Right renal pelvis (tissue), 4 donors: ENCODE measurements around the gene ALK. TPM values are rescaled to one million over a fixed set of nuclear protein-coding genes. Genes with fewer than 3 reads are reported as not detected.

Experiments used
- DNase-seq, 4 donors: peaks; one replicate each; pipeline ENCODE4 v3.0.0-alpha.2; 2013; ENCODE audit warnings: low read depth in 4 of 4, low spot score in 3 of 4, missing footprints in 1 of 4
- polyA plus RNA-seq, 4 donors: library from polyadenylated mRNA; unstranded; fragments of 120-200 nt; gene quantifications; one replicate each; pipeline ENCODE4 v1.2.1, GENCODE V29; 2013; ENCODE audit not compliant: insufficient read length in 4 of 4

Gene ALK
- polyA plus RNA-seq, 4 donors, result 0.11 to 0.50 (median 0.29) TPM

DNA sequence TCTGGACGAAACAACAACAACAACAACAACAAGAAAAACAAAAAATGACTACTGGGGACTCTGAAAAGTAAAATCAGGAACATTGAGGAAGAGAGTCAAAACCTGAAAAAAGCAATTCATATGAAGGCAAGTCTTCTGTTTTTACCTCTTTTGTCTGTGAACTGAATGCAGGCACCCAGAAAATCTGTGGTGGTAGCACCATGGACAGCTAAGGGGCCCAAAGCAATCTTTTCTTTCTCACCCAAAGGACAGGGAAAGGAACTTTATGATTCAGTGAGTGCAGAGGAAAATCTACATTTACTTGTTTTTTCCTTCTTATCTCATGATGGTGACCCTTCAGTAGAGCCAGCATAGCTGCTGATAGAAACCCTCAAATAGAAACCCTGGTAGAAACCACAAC, 10.4 kb downstream of the ALK start:
- no peak for DNase-seq

DNA sequence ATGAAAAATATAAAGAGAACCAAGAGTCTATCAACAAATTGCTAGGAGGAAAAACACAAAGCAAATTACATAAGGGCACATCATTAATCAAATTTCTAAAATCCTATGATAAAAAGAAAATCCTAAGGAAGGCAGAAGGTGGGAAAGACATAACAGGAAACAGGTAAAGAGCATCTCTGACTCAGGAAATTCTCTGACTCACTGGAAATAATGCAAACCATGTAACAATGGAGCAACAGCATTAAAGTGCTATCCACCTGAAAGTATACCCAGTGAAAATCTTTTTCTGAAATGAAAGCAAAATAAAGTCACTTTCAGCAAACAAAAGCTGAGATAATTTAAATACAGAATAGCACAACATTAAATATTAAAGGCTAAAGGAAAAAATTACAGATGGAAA, 10.9 kb downstream of the ALK start:
- DNase-seq, result no peak

DNA sequence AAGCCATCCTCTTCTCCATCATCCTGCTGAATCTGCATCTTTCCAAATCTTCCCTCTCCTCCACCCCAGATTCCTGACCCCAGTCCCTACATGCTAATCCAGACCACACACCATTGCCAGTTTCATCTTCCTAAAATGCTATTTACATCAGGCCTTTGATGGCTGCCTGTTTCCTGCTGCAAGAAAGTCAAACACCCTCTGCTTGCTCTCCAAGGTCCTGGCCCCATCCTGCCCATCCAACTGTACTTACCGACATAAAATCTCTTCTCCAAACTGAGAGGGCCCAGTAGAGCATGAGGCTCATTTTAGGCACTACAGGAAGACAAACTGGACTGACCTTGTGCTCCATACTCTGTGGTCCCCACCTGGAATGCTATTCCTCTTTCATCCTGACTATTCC, 19.0 kb downstream of the ALK start:
- DNase-seq, result no peak

DNA sequence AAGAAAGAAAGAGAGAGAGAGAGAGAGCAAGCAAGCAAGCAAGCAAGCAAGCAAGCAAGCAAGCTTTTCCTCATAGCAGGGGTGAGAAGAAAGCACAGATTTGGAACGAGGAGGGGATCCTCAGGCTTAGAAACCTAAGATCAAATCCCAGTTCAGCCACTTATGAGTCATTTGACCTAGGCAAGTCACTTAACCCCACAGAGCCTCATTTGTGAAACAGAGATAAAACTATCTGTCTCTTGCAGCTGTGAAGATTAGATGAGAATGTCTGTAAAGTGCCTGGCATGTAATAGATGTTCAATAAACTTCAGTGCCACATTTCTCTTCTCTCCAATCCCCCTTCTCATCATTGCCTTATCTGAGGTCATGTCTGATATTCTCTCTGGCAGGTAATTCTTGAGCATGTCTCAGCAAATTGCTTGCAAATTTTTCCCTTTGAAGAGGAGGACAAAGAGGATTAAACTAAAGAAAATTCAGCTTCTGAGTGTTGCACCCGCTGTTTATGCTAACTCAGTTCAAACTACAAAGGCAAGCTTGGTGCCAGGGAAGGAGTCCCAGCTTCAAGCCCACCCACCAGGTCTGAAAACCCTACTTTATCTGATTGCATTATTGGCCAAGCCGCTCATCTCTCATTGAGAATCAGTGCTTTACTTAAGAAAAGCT, 20.3 kb downstream of the ALK start:
- no peak for DNase-seq

DNA sequence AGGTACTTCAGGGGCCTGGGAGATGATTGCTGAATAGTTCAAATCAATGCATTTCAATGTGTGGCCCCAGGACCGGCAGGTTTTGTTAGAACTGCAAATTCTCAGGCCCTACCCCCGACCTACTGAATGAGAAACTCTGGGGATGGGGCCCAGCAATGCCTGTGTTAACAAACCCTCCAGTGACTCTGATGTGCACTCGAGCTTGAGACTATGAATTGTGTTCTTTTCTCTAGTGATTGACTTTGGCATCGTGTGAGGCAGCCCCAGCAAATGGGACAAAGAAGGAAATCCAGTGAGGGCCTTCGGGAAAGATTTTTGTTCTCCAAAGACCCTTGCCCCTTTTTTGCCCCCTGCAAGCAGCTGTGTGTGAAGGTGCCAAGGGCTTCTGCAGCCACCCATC, 22.4 kb downstream of the ALK start:
- no peak for DNase-seq

DNA sequence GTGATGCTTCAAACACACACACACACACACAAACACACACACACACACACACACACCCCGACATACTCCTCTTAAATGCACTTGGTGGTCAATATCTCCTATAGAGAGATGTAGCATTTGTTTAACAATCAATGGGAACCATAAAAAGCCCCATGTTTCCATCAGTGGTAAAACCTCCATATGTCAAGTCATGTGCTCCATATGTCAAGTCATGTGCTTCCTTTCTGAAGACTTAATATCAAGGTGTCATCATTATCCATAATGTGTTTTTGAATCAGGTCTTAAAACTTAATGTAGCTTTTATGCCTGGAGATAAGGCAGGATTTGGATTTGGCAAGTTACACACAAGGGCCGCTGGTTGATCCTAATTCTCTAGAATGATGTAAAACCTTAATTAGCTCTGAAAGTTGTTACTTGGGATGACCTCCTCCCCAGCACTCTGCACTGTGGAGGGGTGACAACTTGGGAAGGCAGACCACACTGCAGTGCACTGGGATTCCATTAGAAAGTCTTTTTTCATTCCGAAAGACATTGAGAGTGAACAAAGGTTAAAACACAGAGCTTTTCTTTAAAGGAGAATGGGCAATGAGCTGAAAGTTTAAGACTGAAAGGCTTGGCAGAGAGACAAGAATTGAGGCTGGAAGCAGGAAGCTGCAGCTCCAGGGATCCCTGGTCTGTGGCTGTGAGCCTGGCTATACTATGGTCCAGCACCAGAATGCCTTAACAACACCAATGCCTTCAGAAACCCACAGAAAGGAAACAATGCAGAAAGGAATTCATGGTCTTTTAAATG, 26.4 kb downstream of the ALK start:
- DNase-seq, result no peak

DNA sequence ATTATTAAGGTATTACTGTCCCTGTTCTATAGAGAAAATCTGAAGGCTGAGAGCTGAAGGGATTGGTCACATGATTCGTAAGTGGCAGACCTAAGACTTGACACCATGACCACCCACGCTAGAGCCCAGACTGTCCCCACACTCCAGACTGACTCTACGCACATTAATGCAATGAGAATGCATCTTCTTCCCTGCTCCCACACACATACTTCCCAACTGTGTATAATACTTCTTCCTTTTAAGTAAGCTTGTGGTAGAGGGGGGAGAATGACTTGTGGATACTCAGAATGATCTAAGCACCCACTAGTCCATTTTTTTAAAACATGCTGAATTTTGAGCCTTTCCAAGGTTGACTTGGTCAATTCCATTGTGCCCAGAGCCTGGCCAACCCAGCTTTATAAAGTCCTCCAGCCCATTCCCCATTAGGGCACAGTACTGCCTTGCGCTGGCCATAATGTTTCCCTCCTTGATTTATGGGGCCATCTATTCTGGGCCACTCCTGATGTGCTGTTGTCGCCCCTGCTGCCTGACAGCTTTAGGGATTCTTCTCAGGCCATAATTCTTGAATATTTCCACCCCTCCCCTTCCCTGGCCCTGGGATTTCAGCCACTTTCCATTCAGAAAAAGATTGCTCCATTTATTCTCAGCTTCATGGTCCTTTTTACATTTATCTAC, 28.7 kb downstream of the ALK start:
- DNase-seq, result no peak

DNA sequence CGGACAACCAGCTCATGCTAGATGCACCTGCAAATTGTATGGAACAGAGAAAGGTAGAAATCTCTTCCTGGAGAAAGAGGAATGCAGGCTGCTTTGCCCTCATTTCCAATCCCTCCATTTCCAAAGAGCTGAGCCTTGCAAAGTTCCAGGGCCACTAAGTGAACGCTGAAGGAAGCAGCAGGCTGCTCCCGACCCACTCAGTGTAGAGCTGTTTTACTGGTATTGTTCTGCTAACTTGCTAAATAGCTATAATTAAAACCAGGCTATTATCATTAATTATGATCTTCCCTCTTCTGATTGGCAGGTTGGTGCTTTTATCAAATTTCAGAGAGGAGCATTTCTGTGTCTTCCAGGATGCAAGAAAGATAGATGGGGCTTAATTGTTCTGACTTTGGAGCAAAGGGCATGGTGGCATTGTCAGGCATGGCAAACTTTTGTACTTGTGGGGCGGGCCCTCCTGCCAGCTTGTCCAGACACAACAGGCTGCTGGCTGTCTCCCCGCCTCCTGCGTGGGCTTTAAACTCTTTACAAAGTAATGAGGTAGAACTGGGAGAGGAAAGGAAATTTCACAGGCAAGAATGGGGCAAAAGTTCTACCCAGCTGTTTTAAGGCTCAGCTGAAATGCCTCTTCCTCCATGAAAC, 40.2 kb downstream of the ALK start:
- DNase-seq, result no peak

DNA sequence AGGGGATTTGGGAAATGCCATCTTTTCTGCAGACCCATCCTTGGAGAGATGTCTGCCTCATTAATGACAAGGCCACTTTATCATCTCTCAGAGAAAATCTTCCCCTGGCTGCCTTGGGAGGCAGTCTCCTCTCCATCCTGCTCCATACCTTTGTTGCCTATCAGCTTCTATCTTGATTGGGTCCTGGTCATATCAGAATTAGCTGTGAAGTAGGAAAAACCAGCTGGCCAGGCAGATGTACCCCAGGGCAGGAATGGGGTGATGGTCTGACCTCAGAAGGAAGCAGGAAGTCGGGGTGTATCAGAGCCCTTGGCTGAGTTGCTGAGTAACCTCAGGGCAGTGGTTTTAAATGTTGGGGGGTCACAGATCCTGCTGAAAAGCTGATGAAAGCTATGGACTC, 41.3 kb downstream of the ALK start:
- no peak for DNase-seq

DNA sequence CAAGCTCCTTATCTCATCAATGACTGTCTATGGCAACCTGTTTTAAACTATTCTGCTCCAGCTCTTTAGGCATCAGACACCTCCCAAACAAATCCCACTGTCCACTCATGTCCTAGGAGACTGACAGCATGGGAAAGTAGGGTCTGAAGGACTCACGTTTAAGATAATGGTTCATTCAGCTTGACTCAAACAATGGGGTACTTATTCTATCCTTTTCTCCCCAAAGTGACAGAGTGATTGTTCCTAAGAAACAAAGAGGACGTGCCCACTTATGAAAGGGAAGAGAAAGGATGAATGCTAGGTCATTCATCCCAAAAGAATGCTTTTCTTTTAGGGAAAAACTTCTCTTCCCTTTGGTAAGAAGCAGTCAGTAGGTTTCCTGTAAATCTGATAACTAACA, 41.9 kb downstream of the ALK start:
- DNase-seq, result no peak

DNA sequence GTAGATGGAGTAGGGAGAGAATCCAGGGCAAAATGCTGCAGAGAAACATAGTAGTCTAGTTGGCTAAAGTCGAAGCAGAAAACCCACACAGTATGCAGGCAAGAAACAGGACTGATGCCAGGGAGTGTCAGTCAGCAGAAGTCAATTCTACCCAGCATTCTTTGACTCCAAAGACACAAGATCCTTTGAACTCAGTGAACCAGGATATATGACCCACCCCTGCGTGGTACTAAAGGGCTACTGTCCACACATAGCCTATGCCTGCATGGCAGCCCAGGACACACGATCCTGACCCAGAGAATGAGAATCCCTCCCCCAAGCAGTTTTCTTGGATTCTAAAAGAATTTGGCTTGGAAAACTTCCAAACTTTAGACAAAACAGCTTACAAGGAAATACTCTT, 42.5 kb downstream of the ALK start:
- DNase-seq, result no peak

DNA sequence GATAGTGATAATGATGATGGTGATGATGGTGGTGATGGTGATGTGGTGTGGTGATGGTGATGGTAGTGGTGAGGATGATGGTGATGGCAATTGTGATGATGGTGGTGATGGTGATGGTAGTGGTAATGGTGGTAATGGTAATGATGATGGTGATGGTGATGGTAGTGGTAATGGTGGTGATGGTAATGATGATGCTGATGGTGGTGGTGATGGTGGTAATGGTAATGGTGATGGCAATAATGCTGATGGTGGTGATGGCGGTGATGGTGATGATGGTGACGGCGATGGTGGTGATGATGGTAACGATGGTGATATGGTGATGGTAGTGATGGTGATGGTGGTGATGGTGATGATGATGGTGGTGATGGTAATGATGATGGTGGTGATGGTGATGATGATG, 45.0 kb downstream of the ALK start:
- no peak for DNase-seq

DNA sequence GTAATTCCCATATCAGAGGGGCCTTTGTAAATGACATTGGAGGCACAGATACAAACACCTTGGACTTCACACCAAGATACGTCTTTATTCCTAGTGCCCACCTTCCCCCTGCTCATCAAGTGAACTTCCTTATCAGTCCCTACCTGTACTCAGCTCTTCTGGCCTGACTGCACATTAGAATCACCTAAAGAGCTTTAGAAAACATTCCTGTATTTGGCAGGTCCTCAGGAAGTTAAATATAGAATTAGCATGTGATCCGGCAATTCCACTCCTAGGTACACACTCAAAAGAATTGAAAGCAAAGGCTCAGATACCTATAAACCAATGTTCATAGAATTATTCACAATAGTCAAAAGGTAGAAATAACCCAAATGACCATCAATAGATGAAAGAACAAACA, 46.6 kb downstream of the ALK start:
- DNase-seq, result no peak

DNA sequence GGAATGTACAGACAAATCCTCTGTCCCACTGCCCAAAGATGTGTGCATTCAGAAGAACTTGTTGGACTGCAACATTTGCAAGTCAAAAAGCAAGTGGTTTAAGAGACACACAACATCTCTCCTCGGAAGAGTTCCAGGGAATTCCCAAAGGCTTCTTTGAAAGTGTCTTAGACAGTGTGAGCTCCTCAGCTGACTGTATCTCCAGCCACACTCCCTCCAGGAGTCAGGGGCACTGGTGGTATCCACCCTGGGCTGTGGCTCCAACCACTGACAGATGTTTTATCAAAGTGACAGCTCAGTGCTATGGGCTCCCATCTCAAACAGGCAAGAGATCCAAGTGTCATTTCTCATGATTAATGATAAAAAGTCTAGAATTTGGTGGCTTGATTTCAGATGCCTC, 48.5 kb downstream of the ALK start:
- no peak for DNase-seq

DNA sequence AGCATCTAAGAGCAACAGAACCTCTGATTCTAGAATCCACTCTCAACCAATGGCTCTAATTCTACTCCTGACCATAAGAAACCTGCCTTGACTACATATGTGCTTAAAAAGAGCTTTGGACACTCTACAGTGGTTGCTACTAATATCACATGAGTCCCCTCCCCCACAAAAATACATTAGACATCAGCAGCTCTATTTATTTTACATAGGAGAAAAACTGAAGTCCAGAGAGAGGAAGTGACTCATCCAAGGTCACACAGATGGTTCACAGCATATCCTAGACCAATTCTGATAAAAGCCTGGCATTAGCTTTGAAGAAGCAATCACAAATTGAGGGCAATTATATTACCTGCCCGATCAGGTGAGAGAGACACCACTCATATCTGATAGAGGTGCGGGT, 49.8 kb downstream of the ALK start:
- no peak for DNase-seq

DNA sequence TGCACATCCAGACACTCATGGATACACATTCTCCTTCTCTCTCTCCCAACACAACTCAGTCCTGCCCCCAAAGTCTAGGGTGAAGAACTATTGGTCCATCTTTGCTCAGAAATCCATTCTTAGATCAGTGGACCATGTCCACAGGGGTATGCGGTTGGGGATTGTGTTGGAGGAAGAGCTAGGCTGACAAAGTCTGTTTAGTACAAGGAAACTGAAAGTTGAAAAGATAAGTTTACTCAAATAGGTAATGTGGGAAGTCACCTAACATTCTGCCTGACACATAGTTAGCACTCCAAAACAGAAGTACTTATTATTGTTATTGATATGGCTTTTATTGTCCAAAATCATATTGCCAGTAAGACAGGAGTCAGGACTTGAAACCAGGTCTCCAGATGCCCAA, 55.9 kb downstream of the ALK start:
- DNase-seq, result no peak

DNA sequence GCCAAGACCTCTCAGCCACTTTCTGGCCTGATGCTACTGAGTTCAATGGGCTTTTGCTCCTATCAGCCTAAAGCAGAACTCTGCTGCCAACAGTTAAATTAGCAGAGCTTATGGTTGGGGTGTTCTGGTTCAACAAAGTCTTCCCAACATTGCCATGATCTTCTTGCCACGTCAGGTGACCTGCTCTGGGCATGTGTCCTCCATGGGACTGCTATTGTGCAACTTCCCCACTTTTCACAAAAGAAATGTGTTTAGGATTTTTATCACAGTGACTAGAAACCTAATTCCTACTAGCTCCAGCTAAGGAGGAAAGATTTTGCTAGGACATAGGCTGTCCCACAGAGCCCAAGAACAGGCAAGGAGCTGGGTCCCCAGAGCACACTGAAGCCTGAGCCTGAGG, 56.4 kb downstream of the ALK start:
- no peak for DNase-seq

DNA sequence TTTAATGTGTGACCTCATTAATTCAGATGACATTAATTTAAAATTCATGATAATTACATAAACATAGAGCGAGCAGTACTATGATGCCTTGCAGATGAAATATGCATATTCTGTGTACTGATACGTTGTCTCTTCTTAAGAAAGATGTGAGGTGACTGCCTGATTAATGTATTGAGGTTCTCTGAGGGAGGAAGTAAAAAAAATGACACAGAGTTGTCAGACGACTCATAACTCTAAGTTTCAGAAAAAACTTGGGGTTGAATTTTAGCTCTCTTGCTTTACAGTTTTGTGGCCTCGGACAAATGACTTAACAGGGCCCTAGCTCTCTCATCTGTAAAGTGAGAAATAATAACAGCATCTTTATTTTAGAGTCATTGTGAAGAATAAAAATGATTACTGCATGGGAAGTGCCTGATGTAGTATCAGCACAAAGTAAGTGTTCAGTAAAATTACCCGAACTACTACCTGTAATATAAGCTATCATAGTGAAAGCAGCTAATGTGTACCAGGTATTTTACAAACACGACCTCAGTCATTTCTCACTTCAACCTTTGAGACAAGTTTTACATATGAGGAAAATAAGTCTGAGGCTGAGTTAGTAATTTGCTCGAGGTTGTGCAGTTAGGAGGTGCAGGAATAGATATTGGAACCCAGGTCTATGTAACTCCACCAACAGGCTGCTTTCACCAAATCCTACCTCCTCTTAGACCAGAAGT, 65.3 kb downstream of the ALK start:
- DNase-seq, result no peak

DNA sequence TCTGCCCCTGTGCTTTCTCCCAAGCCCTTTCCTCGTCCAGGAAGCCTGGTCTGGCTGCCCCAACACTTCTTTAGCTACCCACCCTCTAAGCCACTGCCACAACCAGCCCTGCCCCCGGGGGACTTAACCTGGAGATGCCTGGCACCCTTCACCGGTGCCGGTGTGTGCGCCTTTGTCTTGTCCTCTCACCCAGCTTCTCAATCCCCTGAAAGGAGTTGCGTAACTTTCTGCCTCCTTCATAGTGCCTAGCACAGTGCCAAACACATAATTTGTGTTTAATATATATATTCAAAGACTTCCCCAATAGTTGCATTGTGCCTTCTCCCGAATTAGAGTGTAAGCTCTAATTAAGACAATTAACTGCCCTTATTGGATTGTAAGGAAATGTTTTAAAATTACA, 70.6 kb downstream of the ALK start:
- no peak for DNase-seq

DNA sequence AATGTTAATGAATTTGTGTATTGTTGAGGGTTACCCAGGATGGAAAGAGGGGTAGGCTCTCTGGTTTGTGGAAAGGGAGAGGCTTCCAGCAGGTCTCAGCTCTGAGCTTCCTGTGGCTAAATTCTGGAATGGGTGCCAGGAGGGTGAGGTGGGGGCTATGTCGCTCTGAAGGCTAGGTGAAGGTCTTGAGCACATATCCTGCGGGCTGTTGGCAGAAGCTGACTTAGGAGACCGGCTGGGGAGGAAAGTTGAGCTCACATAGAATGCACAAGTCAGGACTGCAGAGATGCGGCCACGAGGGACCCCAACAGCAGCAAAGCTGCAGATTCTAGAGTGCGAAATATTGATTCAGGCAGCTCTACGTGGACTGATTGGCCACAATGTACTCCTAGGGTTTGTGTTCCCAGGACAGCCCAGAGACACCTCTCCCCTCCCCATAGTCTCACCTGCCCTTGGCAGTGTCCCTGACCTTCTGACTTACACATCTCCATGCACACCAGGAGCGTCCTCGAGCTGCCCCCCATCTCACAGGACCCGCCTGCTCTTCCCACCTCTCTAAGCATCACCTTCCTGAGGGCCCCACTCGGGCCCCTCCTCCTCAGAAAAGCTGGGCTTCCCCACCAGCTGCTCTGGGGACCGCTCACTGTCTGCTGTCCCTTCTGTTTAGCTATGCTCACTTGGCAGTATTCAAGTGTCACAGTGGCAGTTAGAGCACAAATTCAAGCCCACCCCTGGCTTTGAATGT, 72.6 kb downstream of the ALK start:
- DNase-seq, result no peak
